ENCODE results near the gene TNFRSF1A.

- TF ChIP-seq NFRKB (IDR thresholded peaks at IDR 0.05) (no peak), PKNOX1 (IDR thresholded peaks at IDR 0.05) (peak; percentile 89)
Observed at GRCh38 chr12:6370994-6371754, 29.3 kb upstream of the TNFRSF1A start.
